GM19099 (cell line): ENCODE results near the gene HSDL2.

ENCODE experiments used
- POLR2A ChIP-seq: IDR thresholded peaks from 3 replicates; pipeline ENCODE4 v1.6.1; 2011; ENCODE audit warnings: low read depth; ENCODE audit not compliant: insufficient read length; ENCODE audit errors: extremely low read depth

Gene HSDL2

GRCh38 chr9:112501287-112501686 lies 121.4 kb downstream of the HSDL2 start:
- no peak for TF ChIP-seq POLR2A

- no peak for TF ChIP-seq POLR2A
Observed at GRCh38 chr9:112502175-112502946, 122.5 kb downstream of the HSDL2 start.

GRCh38 chr9:112503170-112503569 lies 123.3 kb downstream of the HSDL2 start:
- TF ChIP-seq POLR2A: no peak

GRCh38 chr9:112505086-112505485 lies 125.2 kb downstream of the HSDL2 start:
- no peak for TF ChIP-seq POLR2A

- no peak for TF ChIP-seq POLR2A
Observed at GRCh38 chr9:112505607-112506006, 125.7 kb downstream of the HSDL2 start.

GRCh38 chr9:112506571-112506970 lies 126.7 kb downstream of the HSDL2 start:
- TF ChIP-seq POLR2A: no peak

GRCh38 chr9:112507001-112507680 lies 127.2 kb downstream of the HSDL2 start:
- TF ChIP-seq POLR2A: no peak

- TF ChIP-seq POLR2A: no peak
Observed at GRCh38 chr9:112508377-112508776, 128.5 kb downstream of the HSDL2 start.

- no peak for TF ChIP-seq POLR2A
Observed at GRCh38 chr9:112516769-112517168, 136.9 kb downstream of the HSDL2 start.

- no peak for TF ChIP-seq POLR2A
Observed at GRCh38 chr9:112520069-112520468, 140.2 kb downstream of the HSDL2 start.

GRCh38 chr9:112520656-112521055 lies 140.7 kb downstream of the HSDL2 start:
- TF ChIP-seq POLR2A: no peak
